Tibial artery (tissue), 4 donors: ENCODE results near the gene ENTPD8.

Source experiments
- DNase-seq, 2 donors: peaks; one replicate each; pipeline ENCODE4 v3.0.0-alpha.2; 2019
- H3K27ac ChIP-seq, 2 donors: fragments of 200-600 bp; sonication (generic) in 1 of 2; 1 replicate in 1 of 2; 2 replicates in 1 of 2; pipeline ENCODE4 v1.5.1; 2018 to 2019; ENCODE audit warnings: mild to moderate bottlenecking in 1 of 2
- H3K27me3 ChIP-seq, 2 donors: fragments of 200-600 bp; sonication (generic) in 1 of 2; one replicate each; pipeline versions ENCODE4 v1.5.1 to v1.6.0; 2016 to 2019
- H3K36me3 ChIP-seq, 3 donors: fragments of 200-600 bp; sonication (generic) in 2 of 3; one replicate each; pipeline ENCODE4 v1.5.1; 2016 to 2019; ENCODE audit warnings: mild to moderate bottlenecking in 2 of 3
- H3K4me1 ChIP-seq, 4 donors: fragments of 200-600 bp; sonication (generic) in 2 of 4; 1 replicate in 3 of 4; 2 replicates in 1 of 4; pipeline ENCODE4 v1.5.1; 2016 to 2019
- H3K4me3 ChIP-seq, 2 donors: fragments of 200-600 bp; sonication (generic) in 1 of 2; 1 replicate in 1 of 2; 2 replicates in 1 of 2; pipeline ENCODE4 v1.5.1; 2018 to 2019; ENCODE audit warnings: mild to moderate bottlenecking in 2 of 2
- H3K9me3 ChIP-seq, 3 donors: fragments of 200-600 bp; sonication (generic) in 1 of 3; one replicate each; pipeline ENCODE4 v1.5.1; 2016 to 2019
- intact Hi-C: fragments of 100-400 bp; cut with DNase I; formaldehyde crosslinking; loops from one replicate; pipeline ENCODE4 v1.15.0; 2023; ENCODE audit warnings: low total_unique reads
- TF ChIP-seq, protein P1 (sequence below), 2 experiments: fragments of 200-600 bp in 1 of 2; fragments of 450-650 bp in 1 of 2; IDR thresholded peaks; one replicate each; pipeline ENCODE4 v1.5.1; 2017 to 2019; ENCODE audit warnings: antibody characterized with exemption in 2 of 2, mild to moderate bottlenecking in 1 of 2, moderate library complexity in 1 of 2

The ENTPD8 gene

DNA sequence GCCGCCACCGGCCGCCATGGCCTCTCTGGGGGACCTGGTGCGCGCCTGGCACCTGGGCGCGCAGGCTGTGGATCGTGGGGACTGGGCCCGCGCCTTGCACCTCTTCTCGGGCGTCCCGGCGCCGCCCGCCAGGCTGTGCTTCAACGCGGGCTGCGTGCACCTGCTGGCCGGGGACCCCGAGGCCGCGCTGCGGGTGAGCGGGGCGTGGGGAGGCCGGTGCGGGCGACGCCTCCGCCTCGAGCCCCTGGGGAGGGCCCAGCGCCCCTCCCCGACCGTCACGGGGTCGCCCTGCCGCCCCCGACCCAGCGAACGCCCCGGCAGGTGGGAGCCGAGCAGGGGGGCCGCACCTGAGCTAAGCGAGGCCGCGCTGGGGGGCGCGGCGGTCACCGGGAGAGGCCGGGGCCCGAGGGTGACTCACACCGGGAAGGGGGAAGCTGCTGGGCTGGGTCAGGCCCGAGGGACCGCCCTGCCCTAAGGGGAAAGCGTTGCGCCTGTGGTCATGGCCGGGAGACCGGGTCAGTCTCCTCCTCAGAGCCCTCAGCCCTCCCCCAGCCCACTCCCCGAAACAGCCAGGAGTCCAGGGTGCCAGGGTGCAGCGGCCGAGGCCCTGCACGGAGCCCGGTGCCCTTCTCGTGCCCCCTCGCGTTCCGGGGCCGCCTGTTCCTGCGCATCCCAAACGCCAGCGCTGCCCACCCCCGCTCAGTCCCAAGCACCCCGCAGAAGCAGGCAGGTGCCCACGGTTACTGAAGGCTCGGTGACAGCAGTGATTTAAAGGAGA is 17.5 kb downstream of the ENTPD8 start:
- no peaks in the 10 kb centered on the region for H3K36me3 ChIP-seq
- no peak for DNase-seq
- peak overlapping the region; percentile 66 for H3K27ac ChIP-seq
- no peaks in the 10 kb centered on the region for H3K27me3 ChIP-seq
- no peaks in the 10 kb centered on the region for H3K9me3 ChIP-seq
- intact Hi-C loops: loop anchor here (5.0 kb wide), 1 partner anchor 536 kb away; the partner anchor contains the start of gene TRAF2
- TF ChIP-seq, protein P1, sequence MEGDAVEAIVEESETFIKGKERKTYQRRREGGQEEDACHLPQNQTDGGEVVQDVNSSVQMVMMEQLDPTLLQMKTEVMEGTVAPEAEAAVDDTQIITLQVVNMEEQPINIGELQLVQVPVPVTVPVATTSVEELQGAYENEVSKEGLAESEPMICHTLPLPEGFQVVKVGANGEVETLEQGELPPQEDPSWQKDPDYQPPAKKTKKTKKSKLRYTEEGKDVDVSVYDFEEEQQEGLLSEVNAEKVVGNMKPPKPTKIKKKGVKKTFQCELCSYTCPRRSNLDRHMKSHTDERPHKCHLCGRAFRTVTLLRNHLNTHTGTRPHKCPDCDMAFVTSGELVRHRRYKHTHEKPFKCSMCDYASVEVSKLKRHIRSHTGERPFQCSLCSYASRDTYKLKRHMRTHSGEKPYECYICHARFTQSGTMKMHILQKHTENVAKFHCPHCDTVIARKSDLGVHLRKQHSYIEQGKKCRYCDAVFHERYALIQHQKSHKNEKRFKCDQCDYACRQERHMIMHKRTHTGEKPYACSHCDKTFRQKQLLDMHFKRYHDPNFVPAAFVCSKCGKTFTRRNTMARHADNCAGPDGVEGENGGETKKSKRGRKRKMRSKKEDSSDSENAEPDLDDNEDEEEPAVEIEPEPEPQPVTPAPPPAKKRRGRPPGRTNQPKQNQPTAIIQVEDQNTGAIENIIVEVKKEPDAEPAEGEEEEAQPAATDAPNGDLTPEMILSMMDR (IDR thresholded peaks at IDR 0.05): no peak
- peak overlapping the region; percentile 72 to 83 for H3K4me3 ChIP-seq
- peaks cover 0 to 23% (median 17%) of the 10 kb centered on the region in 4 donors for H3K4me1 ChIP-seq

DNA sequence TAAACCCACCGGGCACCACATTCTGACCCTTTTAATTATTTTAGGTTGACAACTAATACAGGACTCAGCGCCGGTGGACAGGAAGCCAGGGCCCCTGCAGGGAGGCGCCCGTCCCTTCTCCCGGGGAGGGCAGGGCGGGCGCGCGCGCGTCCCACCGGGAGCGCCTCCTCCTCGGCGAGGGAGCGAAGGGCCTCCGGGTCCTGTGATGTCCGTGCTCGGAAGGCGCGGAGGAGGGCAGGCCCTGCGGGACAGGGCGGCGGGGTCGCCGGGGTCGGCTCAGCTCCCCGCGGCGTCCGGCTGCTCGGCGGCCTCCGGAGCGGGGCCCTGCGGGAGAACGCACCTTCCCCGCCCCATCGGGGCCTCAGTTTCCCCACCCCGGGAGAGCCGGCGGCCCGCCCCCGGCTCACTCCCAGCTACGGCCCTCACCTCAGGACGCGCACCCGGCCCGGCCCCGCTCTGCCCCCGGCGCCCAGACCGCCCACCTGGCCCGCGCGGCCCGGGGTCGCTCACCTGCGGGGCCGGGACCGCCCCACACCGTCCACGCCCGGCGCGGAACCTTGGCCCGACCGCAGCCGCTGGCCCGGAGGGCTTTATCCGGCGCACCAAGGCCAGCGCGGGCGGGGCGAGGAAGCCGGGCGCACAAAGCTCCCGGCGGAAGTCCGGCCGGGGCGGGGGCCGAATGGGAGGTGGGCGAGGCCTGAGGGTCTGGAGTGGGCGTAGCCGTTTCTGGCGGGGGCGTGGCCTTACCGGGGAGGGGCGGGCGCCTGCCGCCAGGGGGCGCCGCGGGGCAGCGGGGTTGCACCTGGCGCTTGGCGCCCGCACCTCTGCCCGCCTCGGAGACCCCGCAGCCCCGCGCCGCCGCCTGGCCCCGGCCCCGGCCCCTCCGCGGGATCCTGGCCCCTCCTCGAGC is 18.3 kb downstream of the ENTPD8 start, which contains the start of the genes EXD3 and NOXA1:
Gene EXD3, minus strand, starts transcription at position 559 of the 910 bp plus-strand sequence. CDS start 27,805 bp downstream, outside the sequence.
Gene NOXA1, plus strand, starts transcription at position 790 of the 910 bp plus-strand sequence. CDS start 137 bp downstream, outside the sequence.
- Histone ChIP-seq H3K9me3 (no peaks in the 10 kb centered on the region), H3K27ac (peak within 1 kb of the TSS; percentile 66), H3K4me1 (peaks cover 0 to 26% (median 18%) of the 10 kb centered on the region in 4 donors), H3K4me3 (peak within 1 kb of the TSS; percentile 72 to 83), H3K27me3 (no peaks in the 10 kb centered on the region), H3K36me3 (no peaks in the 10 kb centered on the region)
- peak; percentile 85 to 94 for DNase-seq
- intact Hi-C loops: loop anchor here (5.0 kb wide), 1 partner anchor 536 kb away; the partner anchor contains the start of gene TRAF2
- TF ChIP-seq, protein P1 (IDR thresholded peaks at IDR 0.05): peak; percentile 56 to 81

DNA sequence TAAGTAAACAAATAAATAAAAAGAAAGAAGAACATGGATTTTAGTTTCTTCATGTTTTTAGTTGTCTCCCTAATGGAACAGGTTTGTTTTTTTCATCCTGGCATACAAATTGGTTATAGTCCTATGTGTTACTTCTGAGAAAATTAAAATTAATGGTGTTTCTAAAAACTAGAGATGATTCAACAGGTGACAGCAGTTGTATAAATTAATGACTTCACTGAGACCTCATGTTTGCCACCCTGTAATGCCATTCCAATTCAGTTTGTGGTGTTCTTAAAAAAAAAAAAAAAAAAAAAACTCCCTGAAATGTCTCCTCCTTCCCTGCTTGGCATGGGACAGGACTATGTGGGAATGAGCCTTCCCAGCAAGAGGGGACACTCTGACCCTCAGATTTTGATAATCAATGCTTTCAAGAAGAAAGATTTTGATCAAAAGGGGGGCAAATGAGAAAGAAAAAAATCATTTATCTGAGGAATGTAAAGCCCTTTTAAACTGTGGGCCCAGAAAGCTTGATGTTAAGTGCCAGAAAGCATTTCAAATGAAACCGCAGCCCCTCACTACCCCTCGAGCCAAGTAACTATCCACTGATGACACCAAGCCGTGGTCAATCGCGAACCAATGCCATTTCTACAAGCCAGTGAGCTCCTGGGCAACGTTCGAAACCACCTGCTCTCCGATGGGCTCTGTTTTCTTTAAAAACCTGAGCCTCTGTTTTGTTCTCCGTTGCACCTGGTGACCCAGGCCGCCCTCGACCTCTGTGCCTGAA is 19.1 kb downstream of the ENTPD8 start:
- Histone ChIP-seq H3K4me3 (peak overlapping the region; percentile 72 to 83), H3K27me3 (no peaks in the 10 kb centered on the region), H3K36me3 (no peaks in the 10 kb centered on the region), H3K27ac (peak overlapping the region; percentile 61 to 66), H3K4me1 (peaks cover 0 to 29% (median 21%) of the 10 kb centered on the region in 4 donors), H3K9me3 (no peaks in the 10 kb centered on the region)
- intact Hi-C loops: loop anchor here (5.0 kb wide), 1 partner anchor 535 kb away; the partner anchor contains the start of gene TRAF2
- TF ChIP-seq, protein P1 (IDR thresholded peaks at IDR 0.05): no peak
- no peak for DNase-seq

DNA sequence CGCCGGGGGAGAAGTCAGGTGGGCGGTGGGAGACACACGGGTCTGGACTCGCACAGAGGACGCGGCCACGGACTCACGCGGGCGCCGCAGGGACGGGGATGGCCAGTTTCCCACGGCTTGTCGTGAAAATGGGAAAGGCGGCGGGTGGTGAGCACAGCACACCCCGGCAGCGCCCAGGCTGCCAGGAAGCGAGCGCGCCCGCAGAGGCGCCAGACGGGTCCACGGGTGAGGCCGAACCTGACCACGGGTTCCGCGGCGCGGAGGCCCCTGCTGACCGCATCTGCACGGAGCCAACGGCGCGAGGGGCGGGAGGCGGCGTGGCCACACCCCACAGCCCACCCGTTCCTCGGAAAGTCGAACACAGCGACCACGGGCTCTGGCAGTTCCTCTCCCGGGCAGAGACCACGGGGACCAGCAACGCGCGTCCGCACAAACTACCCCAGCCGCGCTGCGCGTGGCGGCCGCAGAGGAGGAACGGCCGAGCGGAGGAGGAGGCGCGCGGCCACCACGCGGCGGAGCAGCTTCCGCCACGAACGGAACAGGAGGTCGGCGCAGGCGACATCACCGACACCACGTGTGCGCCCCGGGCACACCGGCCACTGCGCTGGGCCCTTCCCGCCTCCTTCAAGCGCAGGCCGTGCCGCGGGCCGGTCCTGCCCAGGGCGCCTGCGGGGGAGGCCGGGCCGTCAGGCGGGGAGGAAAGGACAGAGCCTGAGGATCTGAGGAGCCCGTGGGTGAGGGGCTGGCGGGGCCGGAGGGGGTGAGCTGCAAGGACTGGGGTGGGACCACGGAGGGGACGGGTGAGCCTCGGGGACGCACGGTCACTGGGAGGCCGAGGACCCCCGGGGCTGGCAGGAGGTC is 23.8 kb downstream of the ENTPD8 start:
- peaks cover 0 to 36% (median 17%) of the 10 kb centered on the region in 4 donors for H3K4me1 ChIP-seq
- TF ChIP-seq, protein P1 (IDR thresholded peaks at IDR 0.05): no peak
- no peaks in the 10 kb centered on the region for H3K36me3 ChIP-seq
- no peak for DNase-seq
- H3K27me3 ChIP-seq: no peaks in the 10 kb centered on the region
- intact Hi-C loops: no loop called here
- no peaks in the 10 kb centered on the region for H3K9me3 ChIP-seq
- H3K27ac ChIP-seq: no peak overlapping the region
- peak overlapping the region; percentile 24 for H3K4me3 ChIP-seq
